CD4-positive, alpha-beta T cell (primary cell): Measurements from ENCODE around the gene CTDSP2. TPM values are rescaled to one million over a fixed set of nuclear protein-coding genes. Genes with fewer than 3 reads are reported as not detected.

Experiments
- ATAC-seq: fragments of 200-7000 bp; cut with Tn5 transposase; one replicate; pipeline ENCODE4 v1.10.0; 2022; ENCODE audit warnings: mild to moderate bottlenecking; ENCODE audit not compliant: poor library complexity
- CTCF ChIA-PET: fragments of 350-600 bp; sonication (Branson Sonifier 250); formaldehyde crosslinking; loops from one replicate; lab custom pipeline; 2021; ENCODE audit warnings: antibody characterized with exemption, inconsistent platforms; lab: Charles Lee
- POLR2A ChIA-PET: fragments of 350-600 bp; sonication (Branson Sonifier 250); formaldehyde crosslinking; loops from one replicate; lab custom pipeline; 2021; ENCODE audit warnings: antibody characterized with exemption, inconsistent platforms; lab: Charles Lee
- DNase-seq, 14 experiments: peaks; one replicate each; pipeline ENCODE4 v3.0.0-alpha.2; 2013 to 2020; ENCODE audit warnings: mixed read lengths in 2 of 14
- H3K27ac ChIP-seq, 2 donors: one replicate each; pipeline versions ENCODE4 v1.5.1 to v1.7.0; 2013; ENCODE audit warnings: low read length in 2 of 2, low read depth in 1 of 2, mild to moderate bottlenecking in 1 of 2
- H3K27me3 ChIP-seq, 2 experiments: 1 replicate in 1 of 2; 2 replicates in 1 of 2; pipeline versions ENCODE4 v1.6.1 to v1.7.0; 2013; ENCODE audit warnings: low read length in 2 of 2, control low read depth in 1 of 2, mild to moderate bottlenecking in 1 of 2, moderate library complexity in 1 of 2; ENCODE audit not compliant: insufficient read depth in 2 of 2, control insufficient read depth in 1 of 2
- H3K36me3 ChIP-seq: one replicate; pipeline ENCODE4 v1.6.1; 2013; ENCODE audit warnings: low read length, control low read depth; ENCODE audit not compliant: insufficient read depth
- H3K4me1 ChIP-seq: one replicate; pipeline ENCODE4 v1.6.1; 2013; ENCODE audit warnings: low read length, control low read depth; ENCODE audit not compliant: insufficient read depth
- H3K4me3 ChIP-seq: one replicate; pipeline ENCODE4 v1.5.1; 2013; ENCODE audit warnings: mild to moderate bottlenecking, low read length, moderate library complexity
- H3K9me3 ChIP-seq, 2 experiments: 1 replicate in 1 of 2; 2 replicates in 1 of 2; pipeline versions ENCODE4 v1.6.1 to v1.7.0; 2013; ENCODE audit warnings: low read length in 2 of 2, mild to moderate bottlenecking in 2 of 2, control low read depth in 1 of 2, moderate library complexity in 1 of 2; ENCODE audit not compliant: control insufficient read depth in 1 of 2, insufficient read depth in 1 of 2
- H3K27ac Mint-ChIP-seq: one replicate; pipeline ENCODE4 v1.8.0; 2020; ENCODE audit warnings: mixed read lengths
- H3K27me3 Mint-ChIP-seq: one replicate; pipeline ENCODE4 v1.8.0; 2021; ENCODE audit warnings: mixed read lengths
- H3K36me3 Mint-ChIP-seq: one replicate; pipeline ENCODE4 v1.8.0; 2021; ENCODE audit warnings: low read depth, mixed read lengths
- H3K4me1 Mint-ChIP-seq: one replicate; pipeline ENCODE4 v1.8.0; 2021; ENCODE audit warnings: low read depth, mixed read lengths
- H3K4me3 Mint-ChIP-seq: one replicate; pipeline ENCODE4 v1.8.0; 2020; ENCODE audit warnings: mild to moderate bottlenecking, mixed read lengths
- H3K9me3 Mint-ChIP-seq: one replicate; pipeline ENCODE4 v1.8.0; 2020; ENCODE audit warnings: mixed read lengths
- CTCF ChIP-seq: fragments of 200-600 bp; IDR thresholded peaks from one replicate; pipeline ENCODE4 v1.8.0; 2022; ENCODE audit warnings: antibody characterized with exemption, mild to moderate bottlenecking
- intact Hi-C, 2 experiments: fragments of 100-400 bp; cut with DNase I in 1 of 2; cut with micrococcal nuclease in 1 of 2; formaldehyde crosslinking; loops; one replicate each; pipeline versions ENCODE4 v1.15.1 to v1.9.0; 2023 to 2025; cut with DNase I, micrococcal nuclease
- total RNA-seq, 174 experiments: library from RNA in 2 of 174; stranded (reverse) in 2 of 174; gene quantifications; one replicate each; pipeline ENCODE4 v1.2.3 and lab custom pipeline; 2021 to 2026

Gene CTDSP2
- total RNA-seq, 2 experiments from 2014 or later: 86.2 to 86.4 TPM

GRCh38 chr12:57875753-57876547, 29.4 kb upstream of the CTDSP2 start:
- H3K36me3 Mint-ChIP-seq: no peaks in the 10 kb centered on the region
- no peak for DNase-seq
- no peaks in the 10 kb centered on the region for H3K27me3 Mint-ChIP-seq
- Histone ChIP-seq H3K27ac (no peak overlapping the region), H3K4me1 (no peaks in the 10 kb centered on the region), H3K4me3 (no peak overlapping the region), H3K36me3 (no peaks in the 10 kb centered on the region), H3K27me3 (peaks cover 0 to 2% of the 10 kb centered on the region in 2 experiments), H3K9me3 (no peaks in the 10 kb centered on the region)
- no peak overlapping the region for H3K27ac Mint-ChIP-seq
- no peaks in the 10 kb centered on the region for H3K4me1 Mint-ChIP-seq
- intact Hi-C loops: no loop called here
- H3K9me3 Mint-ChIP-seq: no peaks in the 10 kb centered on the region
- ChIA-PET CTCF (no interaction called here), POLR2A (interaction anchor here (1.3 kb wide), 1 partner anchor 41 kb away, joined by 5 read pairs; no protein-coding TSS in a partner anchor)
- TF ChIP-seq CTCF: no peak
- ATAC-seq: no peak
- H3K4me3 Mint-ChIP-seq: no peak overlapping the region

- POLR2A ChIA-PET: interaction anchor here (0.7 to 1.1 kb wide), 2 partner anchors 9 to 24 kb away, joined by 3 read pairs; no protein-coding TSS in a partner anchor
- TF ChIP-seq CTCF: no peak
These were observed 27.9 kb upstream of the CTDSP2 start for GRCh38 chr12:57874166-57875108.

GRCh38 chr12:57872362-57872761, 25.8 kb upstream of the CTDSP2 start:
- Mint-ChIP-seq H3K36me3 (no peaks in the 10 kb centered on the region), H3K4me3 (no peak overlapping the region), H3K4me1 (no peaks in the 10 kb centered on the region), H3K9me3 (no peaks in the 10 kb centered on the region), H3K27ac (no peak overlapping the region), H3K27me3 (peaks cover 14% of the 10 kb centered on the region)
- no peak for TF ChIP-seq CTCF
- Histone ChIP-seq H3K36me3 (no peaks in the 10 kb centered on the region), H3K4me1 (no peaks in the 10 kb centered on the region), H3K27me3 (peaks cover 0 to 2% of the 10 kb centered on the region in 2 experiments), H3K9me3 (no peaks in the 10 kb centered on the region), H3K4me3 (no peak overlapping the region), H3K27ac (no peak overlapping the region)
- DNase-seq: no peak
- ATAC-seq: no peak
- intact Hi-C loops: no loop called here
- POLR2A ChIA-PET: no interaction called here
- CTCF ChIA-PET: no interaction called here

More at GRCh38 chr12:57874166-57875108, 27.9 kb upstream of the CTDSP2 start:
- Mint-ChIP-seq H3K9me3 (no peaks in the 10 kb centered on the region), H3K27ac (no peak overlapping the region), H3K4me3 (no peak overlapping the region), H3K27me3 (peaks cover 2% of the 10 kb centered on the region), H3K36me3 (no peaks in the 10 kb centered on the region), H3K4me1 (no peaks in the 10 kb centered on the region)
- H3K36me3 ChIP-seq: no peaks in the 10 kb centered on the region
- H3K4me1 ChIP-seq: no peaks in the 10 kb centered on the region
- intact Hi-C loops: no loop called here
- ATAC-seq (no peak), DNase-seq (no peak)
- no peak overlapping the region for H3K4me3 ChIP-seq
- H3K27ac ChIP-seq: no peak overlapping the region
- H3K9me3 ChIP-seq: no peaks in the 10 kb centered on the region
- CTCF ChIA-PET: interaction anchor here (0.6 kb wide), 1 partner anchor 984 kb away, joined by 4 read pairs; no protein-coding TSS in a partner anchor
- peaks cover 0 to 2% of the 10 kb centered on the region in 2 experiments for H3K27me3 ChIP-seq
